Measurements from ENCODE around the gene RFWD3.

The RFWD3 gene

GRCh38 chr16:74617206-74617788 is 49.4 kb downstream of the RFWD3 start:
- no peak for DNase-seq (ENCODE audit: low read depth in 2 of 2)

- no peak for DNase-seq (ENCODE audit: low read depth in 2 of 2)
Measured at GRCh38 chr16:74611721-74612120, 55.0 kb downstream of the RFWD3 start.

- peak in 1 of 2 donors; percentile 8 for DNase-seq (ENCODE audit: low read depth in 2 of 2)
Measured at GRCh38 chr16:74608944-74609343, 57.7 kb downstream of the RFWD3 start.

- DNase-seq (ENCODE audit: low read depth in 2 of 2), result no peak
Measured at GRCh38 chr16:74608381-74608780, 58.3 kb downstream of the RFWD3 start.

GRCh38 chr16:74607962-74608356 is 58.7 kb downstream of the RFWD3 start:
- DNase-seq (ENCODE audit: low read depth in 2 of 2), result no peak

- no peak for DNase-seq (ENCODE audit: low read depth in 2 of 2)
Measured at GRCh38 chr16:74607310-74607961, 59.2 kb downstream of the RFWD3 start.

GRCh38 chr16:74606521-74607309 is 60.0 kb downstream of the RFWD3 start, which contains the start of gene GLG1:
Gene GLG1, minus strand, starts transcription at chr16:74607114. Its CDS starts 20 bp downstream, at chr16:74607094.
- DNase-seq (ENCODE audit: low read depth in 2 of 2), result peak; percentile 78 to 88

- no peak for DNase-seq (ENCODE audit: low read depth in 2 of 2)
Measured at GRCh38 chr16:74605746-74606520, 60.7 kb downstream of the RFWD3 start.

GRCh38 chr16:74605332-74605731 is 61.3 kb downstream of the RFWD3 start:
- no peak for DNase-seq (ENCODE audit: low read depth in 2 of 2)

- no peak for DNase-seq (ENCODE audit: low read depth in 2 of 2)
Measured at GRCh38 chr16:74603848-74604247, 62.8 kb downstream of the RFWD3 start.

GRCh38 chr16:74601126-74601871 is 65.4 kb downstream of the RFWD3 start:
- peak; percentile 35 for DNase-seq (ENCODE audit: low read depth in 2 of 2)

GRCh38 chr16:74596586-74596985 is 70.1 kb downstream of the RFWD3 start:
- DNase-seq (ENCODE audit: low read depth in 2 of 2), result no peak

- no peak for DNase-seq (ENCODE audit: low read depth in 2 of 2)
Measured at GRCh38 chr16:74592847-74593246, 73.8 kb downstream of the RFWD3 start.

GRCh38 chr16:74591876-74592650 is 74.6 kb downstream of the RFWD3 start:
- no peak for DNase-seq (ENCODE audit: low read depth in 2 of 2)

GRCh38 chr16:74586948-74587347 is 79.7 kb downstream of the RFWD3 start:
- no peak for DNase-seq (ENCODE audit: low read depth in 2 of 2)

- no peak for DNase-seq (ENCODE audit: low read depth in 2 of 2)
Measured at GRCh38 chr16:74585846-74586443, 80.7 kb downstream of the RFWD3 start.

GRCh38 chr16:74583926-74584666 is 82.6 kb downstream of the RFWD3 start:
- no peak for DNase-seq (ENCODE audit: low read depth in 2 of 2)

GRCh38 chr16:74582970-74583369 is 83.7 kb downstream of the RFWD3 start:
- DNase-seq (ENCODE audit: low read depth in 2 of 2), result no peak

- DNase-seq (ENCODE audit: low read depth in 2 of 2), result no peak
Measured at GRCh38 chr16:74580833-74581232, 85.8 kb downstream of the RFWD3 start.
